GM19328 (cell line): ENCODE data around the gene MDGA2.
"Not testable (repeated sequence)": the region's sequence is repeated elsewhere in the genome, so short reads cannot be mapped to it uniquely, and the experiment has no call there.

ENCODE experiments used
- ATAC-seq: cut with Tn5 transposase; IDR thresholded peaks from one replicate; pipeline ENCODE4 v1.9.1; 2021; ENCODE audit warnings: mild to moderate bottlenecking, moderate library complexity; ENCODE audit not compliant: unreplicated experiment

The MDGA2 gene

DNA sequence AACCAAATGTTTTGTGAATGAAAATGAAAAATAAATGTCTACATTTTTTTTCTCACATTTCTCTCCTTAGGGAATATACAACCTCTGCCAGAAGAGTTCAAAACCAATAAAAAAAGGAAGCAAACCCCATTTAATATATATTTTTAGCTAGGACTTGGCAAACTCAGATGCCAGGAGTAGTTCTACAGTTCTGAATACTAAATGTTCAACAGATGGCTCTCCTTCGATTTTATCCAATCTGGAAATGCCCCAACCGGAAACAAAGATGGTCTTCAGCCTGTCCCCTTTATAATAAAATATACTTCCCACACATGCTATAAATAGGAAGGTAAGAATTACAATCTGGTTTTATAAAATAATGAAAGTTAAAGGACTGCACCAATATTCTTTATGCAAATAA is 330.4 kb downstream of the MDGA2 start:
- ATAC-seq = no peak

DNA sequence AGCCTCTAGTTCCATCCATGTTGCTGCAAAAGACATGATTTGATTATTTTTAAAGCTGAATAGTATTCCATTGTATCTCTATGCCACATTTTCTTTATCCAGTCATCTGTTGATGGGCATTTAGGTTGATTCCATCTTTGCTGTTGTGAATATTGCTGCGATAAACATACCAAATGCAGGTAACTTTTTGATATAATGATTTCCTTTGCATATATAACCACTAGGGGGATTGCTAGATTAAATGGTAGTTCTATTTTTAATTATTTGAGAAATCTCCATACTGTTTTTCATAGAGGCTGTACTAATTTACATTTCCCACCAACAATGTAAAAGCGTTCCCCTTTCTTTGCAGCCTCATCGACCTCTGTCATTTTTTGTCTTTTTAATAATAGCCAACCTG is 342.5 kb downstream of the MDGA2 start:
- ATAC-seq = no peak

DNA sequence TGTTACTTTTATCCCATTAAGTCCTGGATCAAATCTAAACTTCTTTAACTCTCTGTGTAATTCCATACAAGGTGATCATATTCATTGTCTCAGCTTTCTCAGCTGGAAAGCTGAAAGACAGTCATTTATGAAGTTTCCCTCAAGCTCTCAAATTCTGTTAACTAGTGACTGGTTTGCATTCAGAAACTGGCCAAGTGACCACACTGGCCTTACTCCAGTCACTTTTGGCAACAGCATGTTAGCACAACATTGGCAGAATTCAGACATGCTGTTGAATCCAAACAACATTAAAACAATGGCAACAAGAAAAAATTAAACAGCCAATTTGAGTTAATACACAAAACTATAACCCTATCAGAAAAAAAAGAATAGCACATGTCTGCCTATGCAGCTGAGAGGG is 343.3 kb downstream of the MDGA2 start:
- ATAC-seq = no peak

DNA sequence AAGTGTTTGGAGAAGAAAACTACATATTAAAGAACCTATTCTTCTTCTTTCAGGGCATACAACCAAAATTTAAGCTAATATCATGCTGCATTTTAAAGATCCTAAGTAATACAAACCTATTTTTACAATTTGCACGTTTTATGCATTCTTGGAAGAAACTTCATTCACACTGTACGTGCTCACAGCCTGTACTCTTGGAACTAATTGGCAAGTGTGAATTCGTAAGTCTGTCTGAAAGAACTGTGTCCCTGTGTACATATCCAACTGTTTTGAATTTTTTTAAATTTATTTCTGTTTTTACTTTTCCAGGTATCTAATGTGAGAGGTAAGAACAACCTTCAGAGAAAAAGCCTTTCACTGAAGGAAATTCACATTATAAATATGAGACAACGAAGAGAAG is 347.0 kb downstream of the MDGA2 start:
- no peak for ATAC-seq

DNA sequence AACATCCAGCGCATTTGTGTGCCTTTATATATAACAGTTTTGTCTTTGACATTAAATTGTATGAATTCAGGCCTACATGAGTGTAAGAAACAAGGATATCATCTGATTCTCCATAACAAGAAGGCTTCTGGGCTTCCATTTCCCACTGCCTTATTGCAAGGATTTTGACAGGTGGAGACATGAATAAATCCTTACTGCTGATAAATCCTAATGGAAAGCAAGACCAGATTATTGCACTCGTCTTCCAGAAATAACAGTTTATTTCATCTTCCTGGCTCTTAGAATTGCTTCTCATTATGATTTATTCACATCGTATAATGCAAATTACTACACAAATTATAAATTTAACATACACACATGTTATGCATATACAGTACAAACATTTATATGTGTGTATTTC is 348.1 kb downstream of the MDGA2 start:
- no peak for ATAC-seq

DNA sequence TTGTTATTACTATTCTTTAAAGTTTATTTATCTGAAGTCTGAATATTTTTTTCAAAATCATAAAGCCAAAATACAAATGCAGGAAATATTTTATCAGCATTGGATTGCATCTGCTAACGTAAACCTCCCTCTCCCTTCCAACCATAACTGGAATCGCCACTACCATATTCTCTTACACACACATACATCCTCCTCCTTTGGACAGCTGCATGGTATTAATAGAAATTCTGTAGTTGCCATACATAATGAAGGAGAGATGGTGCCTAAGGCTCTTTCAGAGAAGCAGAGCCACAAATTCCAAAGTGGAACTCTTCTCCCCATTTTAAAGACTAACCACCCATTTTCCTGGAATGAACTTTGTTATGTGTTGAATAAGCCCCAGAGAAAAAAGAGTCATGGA is 352.7 kb downstream of the MDGA2 start:
- ATAC-seq = no peak

DNA sequence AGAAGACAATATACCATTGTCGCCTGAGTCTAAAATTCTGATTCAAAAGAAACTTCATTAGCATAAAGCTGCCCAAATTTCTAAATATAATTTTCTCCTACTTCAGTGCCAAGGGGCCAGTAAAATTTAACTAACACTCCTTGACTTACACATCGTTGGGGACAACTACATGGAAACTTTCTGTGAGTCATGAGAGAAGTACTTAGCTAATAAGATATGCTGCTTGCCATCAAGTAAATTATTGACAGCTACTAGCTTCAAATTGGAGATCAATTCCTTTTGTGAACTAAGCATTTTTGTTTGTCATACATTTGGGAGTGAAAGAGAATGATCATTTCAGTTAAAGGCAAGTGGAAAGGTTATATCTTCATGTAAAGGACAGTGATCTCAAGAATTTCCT is 373.3 kb downstream of the MDGA2 start:
- no peak for ATAC-seq

DNA sequence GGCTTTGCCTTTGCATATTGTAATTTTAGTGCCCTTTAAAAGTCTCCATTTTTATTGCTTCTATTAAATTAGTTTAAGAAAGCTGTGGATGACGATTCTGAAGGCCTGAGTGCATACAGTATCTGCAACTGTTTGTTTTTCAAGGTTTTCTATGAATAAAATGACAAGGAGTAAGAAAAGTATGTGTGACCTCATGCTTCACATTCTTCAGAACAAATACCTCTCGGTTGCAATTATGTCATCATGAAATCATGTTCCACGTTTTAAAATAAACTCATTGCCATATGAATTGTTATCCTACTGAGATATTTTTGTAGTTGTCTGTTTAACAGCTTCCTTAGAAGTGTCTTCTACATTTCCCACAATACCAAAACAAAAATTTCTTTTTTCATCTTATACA is 374.6 kb downstream of the MDGA2 start:
- no peak for ATAC-seq

DNA sequence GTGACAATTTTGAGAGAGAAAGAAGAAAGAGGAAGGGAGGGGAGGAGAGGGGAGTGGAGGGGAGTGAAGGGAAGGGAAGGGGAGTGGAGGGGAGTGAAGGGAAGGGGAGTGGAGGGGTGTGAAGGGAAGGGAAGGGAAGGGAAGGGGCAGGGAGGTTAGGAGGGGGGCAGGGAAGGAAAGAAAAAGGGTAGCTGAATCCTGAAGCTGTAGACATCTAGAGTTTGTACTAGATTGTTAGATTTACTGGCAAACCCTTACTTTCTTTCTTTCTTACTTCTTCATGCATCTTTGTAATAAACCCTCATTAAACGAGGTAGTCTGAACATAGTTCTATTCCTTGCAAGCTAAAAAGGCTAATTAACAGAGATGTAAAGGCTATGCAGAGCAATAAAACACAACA is 378.0 kb downstream of the MDGA2 start:
- no peak for ATAC-seq

DNA sequence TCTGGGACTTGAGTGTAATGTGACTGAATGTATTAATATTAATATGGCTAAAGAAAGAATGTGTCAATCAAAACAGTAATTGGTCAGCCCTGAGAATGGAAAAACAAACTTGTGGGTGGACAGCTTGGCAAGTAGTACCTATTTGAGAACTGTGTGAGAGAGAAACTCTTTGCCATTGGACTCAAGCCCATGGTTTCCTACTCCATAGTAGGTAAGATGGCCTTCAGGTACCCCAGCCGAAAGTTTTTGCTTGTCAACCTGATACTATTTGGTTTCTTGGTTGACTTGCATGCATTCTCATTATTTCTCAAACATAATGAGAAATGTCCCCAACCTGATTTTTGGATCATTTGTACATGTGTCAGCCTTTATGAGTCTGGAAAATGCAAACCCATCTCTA is 391.1 kb downstream of the MDGA2 start:
- no peak for ATAC-seq

DNA sequence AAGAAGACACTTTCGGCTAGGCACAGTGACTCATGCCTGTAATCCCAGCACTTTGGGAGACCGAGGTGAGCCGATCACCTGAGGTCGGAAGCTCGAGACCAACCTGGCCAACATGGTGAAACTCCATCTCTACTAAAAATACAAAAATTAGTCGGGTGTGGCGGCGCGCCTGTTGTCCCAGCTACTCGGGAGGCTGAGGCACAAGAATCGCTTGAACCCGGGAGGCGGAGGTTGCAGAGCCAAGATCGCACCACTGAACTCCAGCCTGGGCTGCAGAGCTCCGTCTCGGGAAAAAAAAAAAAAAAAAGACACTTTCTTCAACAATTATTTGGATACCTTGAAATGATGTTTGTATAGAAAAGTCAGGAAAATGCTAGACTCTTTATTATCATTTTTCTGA is 393.6 kb downstream of the MDGA2 start:
- ATAC-seq = not testable (repeated sequence)

DNA sequence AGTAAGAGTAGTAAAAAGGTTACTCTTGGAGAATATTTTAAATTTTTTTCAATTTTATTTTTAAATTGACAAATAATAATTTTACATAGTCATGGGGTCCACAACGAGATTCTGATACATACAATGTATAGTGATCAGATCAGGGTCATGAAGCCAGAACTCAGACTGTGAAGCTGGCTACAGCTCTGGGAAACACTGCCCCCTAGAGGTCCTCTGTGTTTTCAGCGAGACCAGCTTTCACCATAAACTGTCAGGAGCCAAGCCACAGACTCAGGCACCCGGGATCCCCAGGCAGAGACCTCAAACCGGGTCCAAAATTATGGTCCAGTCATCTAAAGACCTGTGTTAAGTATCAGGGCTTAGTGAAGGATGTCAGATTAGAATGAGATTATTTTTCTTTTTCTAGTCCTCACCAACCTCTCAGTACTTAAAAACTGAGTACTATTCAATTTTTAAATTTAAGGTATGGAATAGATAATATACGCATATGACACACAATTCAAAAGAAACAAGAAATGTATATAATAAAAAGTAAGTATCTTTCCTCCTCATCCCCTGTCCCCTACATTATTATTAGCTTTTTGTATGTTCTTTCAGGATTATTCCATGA is 397.1 kb downstream of the MDGA2 start:
- peak; percentile 93 for ATAC-seq

DNA sequence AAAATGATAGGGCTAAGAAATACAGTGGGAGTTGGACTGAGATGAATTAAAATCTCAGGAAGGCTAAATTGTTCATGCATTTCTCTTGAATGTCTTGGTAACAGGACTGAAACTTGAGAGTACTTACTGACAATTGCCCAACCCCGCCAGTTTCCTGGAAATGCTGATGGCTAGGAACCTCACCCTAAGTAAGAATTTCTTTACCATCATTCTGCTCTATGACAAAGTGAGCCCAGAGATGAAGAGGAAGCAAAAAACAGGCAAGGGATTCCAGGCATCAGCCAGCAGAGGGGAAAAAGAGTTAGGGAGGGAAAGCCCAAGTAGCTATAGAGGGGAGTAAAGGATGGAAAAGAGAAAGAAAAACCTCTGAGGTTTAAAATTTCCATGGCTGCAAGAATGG is 397.7 kb downstream of the MDGA2 start:
- ATAC-seq = no peak

DNA sequence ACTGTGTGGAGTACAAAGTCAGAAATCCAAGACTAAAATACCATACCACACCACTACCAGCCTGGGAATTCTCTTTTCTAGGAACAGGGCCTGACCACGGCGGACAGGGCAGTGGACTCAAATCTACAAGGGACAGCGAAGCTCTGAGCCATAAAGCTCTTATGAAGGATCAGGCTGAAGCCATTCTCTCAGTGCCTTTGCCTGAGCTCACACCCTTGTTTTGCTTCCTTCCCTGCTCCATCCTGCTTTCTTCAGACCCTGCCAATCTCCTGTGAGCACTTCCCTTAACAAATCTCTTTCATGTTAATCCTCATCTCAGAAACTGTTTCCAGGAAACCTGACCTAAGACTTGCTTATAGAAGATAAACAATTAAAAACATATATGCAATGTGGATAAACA is 398.5 kb downstream of the MDGA2 start:
- ATAC-seq = no peak

DNA sequence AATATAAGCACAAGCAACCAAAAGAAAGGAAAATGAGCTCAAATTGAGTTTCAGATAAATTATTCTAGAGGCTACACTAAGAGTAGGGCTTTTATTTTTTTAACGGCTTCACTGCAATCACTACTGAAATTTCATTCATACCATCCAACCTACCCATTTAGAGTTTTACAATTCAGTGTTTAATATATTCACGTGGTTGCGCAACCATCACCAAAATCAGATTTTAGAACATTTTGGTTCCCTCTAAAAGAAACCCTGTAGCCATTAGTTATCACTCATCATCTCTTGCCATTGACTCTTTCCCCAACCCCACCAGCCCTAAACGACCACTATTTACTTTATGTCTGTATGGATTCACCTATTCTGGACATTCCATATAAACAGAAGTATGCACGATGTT is 401.5 kb downstream of the MDGA2 start:
- no peak for ATAC-seq

DNA sequence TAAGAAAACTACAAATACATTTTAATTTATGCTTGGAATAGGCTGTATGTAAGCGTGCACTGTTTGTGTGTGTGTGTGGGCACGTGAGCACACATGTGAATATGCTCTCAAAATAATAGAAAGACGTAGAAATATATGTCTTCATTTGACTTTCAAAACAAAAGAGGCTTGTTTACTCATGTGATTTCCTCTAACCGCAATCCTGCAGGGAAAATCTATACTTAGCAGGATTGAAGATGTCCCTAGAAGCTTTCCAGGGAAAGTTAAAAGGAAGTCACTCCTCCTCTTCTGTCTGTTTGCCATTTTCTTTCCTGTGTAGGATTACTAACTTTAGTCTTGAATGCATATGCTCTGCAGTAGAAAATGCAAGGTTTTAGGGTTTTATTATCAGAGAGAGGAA is 404.7 kb downstream of the MDGA2 start:
- no peak for ATAC-seq

DNA sequence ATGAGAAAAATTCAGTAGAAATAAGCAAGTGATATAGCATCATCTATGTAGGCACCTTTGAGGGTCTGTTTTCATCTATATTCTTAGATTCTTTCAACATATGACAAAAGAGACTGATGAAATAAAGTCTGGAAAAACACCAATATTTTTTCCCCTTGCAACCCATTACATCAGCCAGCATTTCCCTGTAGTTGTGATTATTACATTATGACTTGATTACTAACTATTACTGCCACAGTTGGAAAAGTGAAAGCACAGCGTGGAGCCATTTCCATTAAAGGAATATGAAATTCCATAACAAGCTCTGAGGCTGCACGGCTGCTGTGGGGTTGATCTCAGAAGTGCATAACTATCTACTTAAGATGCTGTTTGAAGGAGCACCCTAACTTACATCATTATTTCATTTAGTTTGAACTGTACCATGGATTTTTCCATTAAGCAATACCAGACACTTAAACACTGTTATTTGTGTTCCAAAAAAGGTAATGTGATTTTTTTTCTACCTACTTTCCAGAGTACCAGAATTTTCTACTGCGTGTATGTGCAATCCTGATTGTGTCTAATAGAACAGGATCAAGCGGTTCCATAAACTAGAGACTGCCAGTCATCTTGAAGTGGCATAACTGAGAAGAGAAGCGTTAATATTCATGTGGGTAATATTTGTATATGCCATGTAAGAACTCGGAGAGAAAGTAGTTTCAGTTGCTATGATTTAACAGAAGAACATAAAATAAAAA is 405.5 kb downstream of the MDGA2 start:
- ATAC-seq = no peak

DNA sequence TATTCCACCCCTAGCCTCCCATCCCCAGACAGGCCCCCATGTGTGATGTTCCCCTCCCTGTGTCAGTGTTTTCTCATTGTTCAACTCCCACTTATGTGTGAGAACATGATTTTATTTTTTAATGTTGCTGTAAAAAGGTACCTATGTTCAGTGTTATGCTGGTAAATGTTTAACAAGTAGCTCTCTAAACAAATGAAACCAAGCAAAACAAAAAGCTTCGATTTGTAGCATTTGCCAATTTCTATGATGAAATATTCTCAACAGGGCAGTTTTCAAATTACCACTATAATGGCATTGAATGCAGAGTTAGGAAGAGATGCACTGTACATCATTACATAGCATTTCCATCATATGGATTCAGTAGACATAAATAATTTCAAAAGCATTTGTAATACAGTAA is 410.6 kb downstream of the MDGA2 start:
- no peak for ATAC-seq

DNA sequence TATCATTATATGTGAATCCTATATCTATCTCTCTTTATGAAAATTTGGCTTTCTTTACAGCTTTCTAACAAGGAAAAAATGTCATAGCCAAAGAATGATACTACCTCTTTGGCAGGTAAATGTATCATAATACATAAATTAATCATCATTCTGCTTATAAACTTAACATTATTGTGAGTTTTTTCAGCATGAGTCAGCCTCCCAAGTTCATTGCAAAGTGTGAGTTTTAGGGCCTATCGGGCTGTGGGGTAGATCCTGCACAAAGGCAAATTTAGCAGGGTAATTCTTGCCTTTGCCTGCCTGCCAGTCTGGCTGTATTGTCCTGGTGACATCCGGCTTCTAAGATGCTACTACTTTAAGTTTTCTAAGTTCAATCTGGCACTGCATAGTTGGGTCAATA is 412.6 kb downstream of the MDGA2 start:
- no peak for ATAC-seq

DNA sequence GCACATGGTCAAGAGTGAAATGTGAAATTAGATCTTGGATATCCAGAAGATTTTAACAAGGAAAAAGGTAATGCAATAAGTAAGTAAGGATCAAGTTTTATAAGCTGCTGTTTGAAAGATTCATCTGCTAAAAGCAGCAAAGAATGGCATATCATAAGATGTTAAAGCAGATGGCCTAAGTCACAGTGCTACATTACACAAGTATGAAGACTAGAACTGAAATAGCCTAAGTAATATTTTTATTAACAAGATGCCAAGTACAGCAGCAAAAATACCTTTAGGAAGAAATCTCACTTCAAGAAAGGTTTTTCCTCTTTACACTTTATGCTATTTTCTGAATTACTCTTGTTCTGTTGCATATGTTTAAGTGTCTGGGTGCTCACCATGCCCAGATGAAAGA is 414.1 kb downstream of the MDGA2 start:
- no peak for ATAC-seq

DNA sequence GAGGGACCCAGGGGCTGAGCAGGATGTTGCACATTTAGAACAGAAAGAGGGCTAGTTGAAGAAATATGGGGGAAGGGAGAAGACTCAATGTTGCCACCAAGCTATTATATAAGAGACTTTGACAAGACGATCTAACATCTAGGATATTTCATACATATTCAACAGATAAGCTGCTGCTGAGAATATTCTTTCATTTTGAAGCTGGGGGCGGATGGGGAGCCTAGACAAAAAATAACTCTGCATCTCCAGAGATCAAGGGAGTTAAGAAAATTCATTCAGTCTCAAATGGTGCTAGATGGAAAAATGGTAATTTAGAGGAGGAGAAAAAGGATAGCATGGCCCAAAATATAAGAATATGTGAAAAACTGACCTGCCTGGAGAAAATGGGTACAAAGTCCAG is 415.6 kb downstream of the MDGA2 start:
- ATAC-seq = no peak

DNA sequence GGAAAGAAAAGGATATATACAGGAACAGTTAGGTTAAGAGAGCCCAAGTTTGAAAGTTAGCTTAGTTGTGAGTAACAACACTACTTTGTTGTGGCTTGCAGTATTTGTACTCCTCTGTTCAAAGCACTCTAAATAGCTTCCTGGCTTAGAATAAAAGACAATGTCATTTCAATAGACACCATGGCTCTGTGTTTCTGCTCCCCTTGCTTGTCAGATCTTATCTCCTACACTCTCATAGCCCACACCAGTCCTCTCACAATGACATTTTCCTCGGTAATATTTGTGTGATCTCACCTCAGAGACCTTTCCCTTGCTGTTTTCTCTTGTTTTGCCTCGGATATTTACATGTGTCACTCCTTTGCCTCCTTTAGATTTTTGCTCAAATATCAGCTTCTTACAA is 418.4 kb downstream of the MDGA2 start:
- ATAC-seq = no peak

DNA sequence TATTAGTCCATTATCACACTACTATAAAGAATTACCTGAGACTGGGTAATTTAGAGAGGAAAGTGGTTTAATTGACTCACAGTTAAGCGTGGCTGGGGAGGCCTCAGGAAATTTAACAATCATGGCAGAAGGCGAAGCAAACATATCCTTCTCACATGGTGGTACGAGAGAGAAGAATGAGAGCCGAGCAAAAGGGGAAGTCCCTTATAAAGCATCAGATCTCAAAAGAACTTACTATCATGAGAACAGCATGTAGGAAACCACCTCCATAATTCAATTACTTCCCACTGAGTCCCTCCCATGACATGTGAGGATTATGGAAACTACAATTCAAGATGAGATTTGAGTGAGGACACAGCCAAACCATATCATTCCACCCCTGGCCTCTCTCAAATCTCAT is 422.6 kb downstream of the MDGA2 start:
- ATAC-seq = no peak
